Smooth muscle cell (in vitro differentiated cells): Measurements from ENCODE around the gene PCBP3. TPM values are rescaled to one million over a fixed set of nuclear protein-coding genes. Genes with fewer than 3 reads are reported as not detected.

Source experiments
- DNase-seq: peaks from one replicate; lab custom pipeline; 2025; ENCODE audit not compliant: unreplicated experiment; lab: John Stamatoyannopoulos, UW
- H2AFZ ChIP-seq: fragments of 200-600 bp; sonication (generic); 2 replicates; pipeline ENCODE4 v1.6.0; 2016; ENCODE audit warnings: antibody characterized with exemption, low read depth, mild to moderate bottlenecking
- H3F3A ChIP-seq: fragments of 200-600 bp; sonication (generic); 2 replicates; pipeline ENCODE4 v1.6.0; 2017; ENCODE audit warnings: antibody characterized with exemption, low read depth
- H3K27ac ChIP-seq: fragments of 200-600 bp; sonication (generic); 2 replicates; pipeline ENCODE4 v1.5.1; 2016; ENCODE audit warnings: low read depth, mild to moderate bottlenecking
- H3K27me3 ChIP-seq: fragments of 200-600 bp; sonication (generic); 2 replicates; pipeline ENCODE4 v1.6.1; 2016; ENCODE audit warnings: low read depth, mild to moderate bottlenecking
- H3K36me3 ChIP-seq: fragments of 200-600 bp; sonication (generic); 2 replicates; pipeline ENCODE4 v1.5.1; 2016; ENCODE audit warnings: low read depth
- H3K4me1 ChIP-seq: fragments of 200-600 bp; sonication (generic); 2 replicates; pipeline ENCODE4 v1.5.1; 2016; ENCODE audit warnings: low read depth
- H3K4me2 ChIP-seq: fragments of 200-600 bp; sonication (generic); 2 replicates; pipeline ENCODE4 v1.6.0; 2016; ENCODE audit warnings: mild to moderate bottlenecking
- H3K4me3 ChIP-seq: fragments of 200-600 bp; sonication (generic); 2 replicates; pipeline ENCODE4 v1.5.1; 2016; ENCODE audit warnings: mild to moderate bottlenecking
- H3K79me2 ChIP-seq: fragments of 200-600 bp; sonication (generic); 2 replicates; pipeline ENCODE4 v1.6.0; 2016; ENCODE audit warnings: low read depth, mild to moderate bottlenecking
- H3K9ac ChIP-seq: fragments of 200-600 bp; sonication (generic); 2 replicates; pipeline ENCODE4 v1.6.0; 2016; ENCODE audit warnings: low read depth
- H3K9me3 ChIP-seq: fragments of 200-600 bp; sonication (generic); replicated peaks from 2 replicates; pipeline ENCODE4 v1.5.1; 2016; ENCODE audit warnings: low read depth
- H4K20me1 ChIP-seq: fragments of 200-600 bp; sonication (generic); 2 replicates; pipeline ENCODE4 v1.6.0; 2016; ENCODE audit warnings: low read depth
- WGBS: methylation state at CpG from one replicate; pipeline ENCODE4 v1.1.7; 2016; ENCODE audit warnings: low lambda C conversion rate; 5-methylcytosine and 5-hydroxymethylcytosine counted together
- polyA plus RNA-seq: library from polyadenylated mRNA; unstranded; fragments of >200 nt; fragmentation: Nextera tagmentation; extraction: Ambion mirVana; gene quantifications from 2 replicates; pipeline ENCODE4 v1.2.1, GENCODE V29; 2016
- total RNA-seq: library from RNA; depleted of rRNA; stranded (reverse); fragments of >200 nt; gene quantifications from 2 replicates; pipeline ENCODE4 v1.2.3, GENCODE V29; 2014
- TF ChIP-seq, protein P1 (sequence below): fragments of 200-600 bp; sonication (generic); IDR thresholded peaks from 2 replicates; pipeline ENCODE4 v1.5.1; 2017; ENCODE audit warnings: borderline replicate concordance, mild to moderate bottlenecking, antibody characterized with exemption; ENCODE audit not compliant: insufficient read depth, poor library complexity, severe bottlenecking

The PCBP3 gene
- total and polyA plus RNA-seq, 2 experiments from 2014 or later = 8.9 to 23.1 TPM

GRCh38 chr21:45844181-45844580 is 200.7 kb downstream of the PCBP3 start:
- H3K27me3 ChIP-seq = no peaks in the 10 kb centered on the region
- WGBS = 94% methylated on average over 8 of the region's 8 CpGs
- no peak overlapping the region for H2AFZ ChIP-seq

DNA sequence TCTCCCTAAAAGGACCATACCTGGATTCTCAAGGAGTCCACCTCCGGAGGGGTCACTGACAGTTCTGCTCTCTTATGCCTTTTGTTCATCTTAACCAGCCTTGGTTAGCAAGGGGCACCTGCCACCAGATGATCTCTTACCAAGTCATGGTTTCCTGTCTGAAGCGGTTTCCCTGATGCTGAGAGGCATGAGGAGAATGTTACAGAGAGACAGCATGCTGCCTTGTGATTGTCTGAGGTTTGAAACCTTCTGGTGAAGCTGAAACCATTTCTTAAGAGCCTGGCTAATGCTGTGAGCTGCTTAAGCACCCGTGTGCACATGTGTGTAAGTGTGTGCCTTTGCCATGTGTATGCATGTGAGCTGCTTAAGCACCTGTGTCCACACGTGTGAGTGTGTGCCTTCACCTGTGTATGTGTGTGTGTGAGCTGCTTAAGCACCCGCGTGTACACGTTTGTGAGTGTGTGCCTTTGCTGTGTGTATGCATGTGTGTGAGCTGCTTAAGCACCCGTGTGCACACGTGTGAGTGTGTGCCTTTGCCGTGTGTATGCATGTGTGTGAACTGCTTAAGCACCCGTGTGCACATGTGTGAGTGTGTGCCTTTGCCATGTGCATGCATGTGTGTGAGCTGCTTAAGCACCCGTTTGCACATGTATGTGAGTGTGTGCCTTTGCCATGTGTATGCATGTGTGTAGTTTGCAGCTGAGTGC is 201.7 kb downstream of the PCBP3 start:
- H3K36me3 ChIP-seq = no peaks in the 10 kb centered on the region
- no peak overlapping the region for H3K9ac ChIP-seq
- no peak for DNase-seq
- no peak overlapping the region for H2AFZ ChIP-seq
- H4K20me1 ChIP-seq = no peaks in the 10 kb centered on the region
- no peak overlapping the region for H3K27ac ChIP-seq
- H3F3A ChIP-seq = no peaks in the 10 kb centered on the region
- WGBS = 94% methylated on average over 12 of the region's 12 CpGs
- no peaks in the 10 kb centered on the region for H3K79me2 ChIP-seq
- H3K4me2 ChIP-seq = no peak overlapping the region
- H3K4me1 ChIP-seq = no peaks in the 10 kb centered on the region
- H3K27me3 ChIP-seq = no peaks in the 10 kb centered on the region
- H3K9me3 ChIP-seq = peaks cover 9% of the 10 kb centered on the region
- TF ChIP-seq, protein P1, sequence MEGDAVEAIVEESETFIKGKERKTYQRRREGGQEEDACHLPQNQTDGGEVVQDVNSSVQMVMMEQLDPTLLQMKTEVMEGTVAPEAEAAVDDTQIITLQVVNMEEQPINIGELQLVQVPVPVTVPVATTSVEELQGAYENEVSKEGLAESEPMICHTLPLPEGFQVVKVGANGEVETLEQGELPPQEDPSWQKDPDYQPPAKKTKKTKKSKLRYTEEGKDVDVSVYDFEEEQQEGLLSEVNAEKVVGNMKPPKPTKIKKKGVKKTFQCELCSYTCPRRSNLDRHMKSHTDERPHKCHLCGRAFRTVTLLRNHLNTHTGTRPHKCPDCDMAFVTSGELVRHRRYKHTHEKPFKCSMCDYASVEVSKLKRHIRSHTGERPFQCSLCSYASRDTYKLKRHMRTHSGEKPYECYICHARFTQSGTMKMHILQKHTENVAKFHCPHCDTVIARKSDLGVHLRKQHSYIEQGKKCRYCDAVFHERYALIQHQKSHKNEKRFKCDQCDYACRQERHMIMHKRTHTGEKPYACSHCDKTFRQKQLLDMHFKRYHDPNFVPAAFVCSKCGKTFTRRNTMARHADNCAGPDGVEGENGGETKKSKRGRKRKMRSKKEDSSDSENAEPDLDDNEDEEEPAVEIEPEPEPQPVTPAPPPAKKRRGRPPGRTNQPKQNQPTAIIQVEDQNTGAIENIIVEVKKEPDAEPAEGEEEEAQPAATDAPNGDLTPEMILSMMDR = no peak
- no peak overlapping the region for H3K4me3 ChIP-seq

More at GRCh38 chr21:45844181-45844580, 200.7 kb downstream of the PCBP3 start:
- Histone ChIP-seq H3K27ac (no peak overlapping the region), H3K4me3 (no peak overlapping the region), H3F3A (no peaks in the 10 kb centered on the region), H3K9me3 (peaks cover 9% of the 10 kb centered on the region), H3K4me2 (no peak overlapping the region), H3K36me3 (no peaks in the 10 kb centered on the region), H4K20me1 (no peaks in the 10 kb centered on the region), H3K9ac (no peak overlapping the region), H3K4me1 (no peaks in the 10 kb centered on the region), H3K79me2 (no peaks in the 10 kb centered on the region)
- TF ChIP-seq, protein P1 = no peak
- no peak for DNase-seq

DNA sequence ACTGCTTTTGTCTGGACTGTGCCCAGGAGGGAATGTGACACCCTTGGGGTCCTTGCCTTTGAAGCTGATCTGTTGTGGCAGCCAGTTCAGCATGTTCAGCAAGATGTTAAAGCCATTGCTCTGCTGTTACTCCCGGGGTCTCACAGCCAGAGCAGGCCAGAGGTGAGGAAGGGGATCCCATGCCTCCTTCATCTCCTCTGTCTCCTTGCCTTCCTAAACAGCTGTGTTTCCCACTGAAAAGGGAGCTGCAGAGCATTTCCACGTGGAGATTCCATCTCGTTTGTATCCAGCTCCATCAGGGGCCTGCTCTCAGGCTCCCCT is 202.2 kb downstream of the PCBP3 start:
- Histone ChIP-seq H2AFZ (no peak overlapping the region), H4K20me1 (no peaks in the 10 kb centered on the region), H3K79me2 (no peaks in the 10 kb centered on the region), H3K4me2 (no peak overlapping the region), H3K36me3 (no peaks in the 10 kb centered on the region), H3K9me3 (peaks cover 6% of the 10 kb centered on the region), H3K9ac (no peak overlapping the region), H3K27ac (no peak overlapping the region), H3K4me3 (no peak overlapping the region), H3K4me1 (no peaks in the 10 kb centered on the region), H3F3A (no peaks in the 10 kb centered on the region), H3K27me3 (no peaks in the 10 kb centered on the region)
- TF ChIP-seq, protein P1 = no peak
- WGBS = 70% methylated on average over 3 of the region's 3 CpGs
- no peak for DNase-seq
